GM12873 (cell line): ENCODE measurements around the gene IRX4.

ENCODE experiments used
- CTCF ChIP-seq: IDR thresholded peaks from 2 replicates; pipeline ENCODE4 v1.5.1; 2012; ENCODE audit warnings: low read depth, mild to moderate bottlenecking, moderate library complexity, low read length, control low read depth; ENCODE audit not compliant: insufficient read depth; ENCODE audit errors: missing control alignments

The IRX4 gene

GRCh38 chr5:1911773-1912235 lies 29.1 kb upstream of the IRX4 start:
- no peak for TF ChIP-seq CTCF

GRCh38 chr5:1910861-1911772 lies 28.4 kb upstream of the IRX4 start:
- TF ChIP-seq CTCF, result no peak

DNA sequence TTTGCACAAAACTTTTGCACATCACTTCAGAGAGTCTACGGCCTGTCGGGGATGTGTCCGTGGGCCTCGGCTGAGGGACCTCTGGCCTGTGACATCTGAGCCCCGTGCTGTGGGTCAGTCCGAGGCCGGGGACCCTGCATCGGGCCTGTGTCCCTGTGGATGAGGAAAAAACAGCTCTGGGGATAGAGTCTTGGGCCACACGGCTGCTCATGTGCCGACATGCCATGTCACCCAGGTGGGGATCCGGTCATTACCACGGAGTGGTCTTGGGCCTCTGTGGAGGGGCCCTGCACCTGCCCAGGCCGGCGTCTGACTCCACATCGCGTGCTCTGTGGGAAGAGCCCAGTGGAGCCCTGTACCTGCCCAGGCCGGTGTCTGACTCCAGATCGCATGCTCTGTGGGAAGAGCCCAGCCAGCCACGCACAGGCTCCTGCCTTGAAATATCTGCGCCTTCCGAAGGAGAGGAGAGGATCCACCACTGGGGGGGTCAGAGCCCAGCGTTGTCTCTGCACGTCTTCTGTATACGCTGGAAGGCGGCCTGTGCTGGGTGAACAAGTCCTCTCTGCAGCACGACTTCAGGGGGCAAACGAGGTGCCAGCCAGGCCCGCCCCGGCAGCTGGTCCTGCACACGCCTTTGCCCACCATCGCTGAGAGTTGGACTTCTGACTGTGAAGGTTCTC lies 27.5 kb upstream of the IRX4 start:
- no peak for TF ChIP-seq CTCF

DNA sequence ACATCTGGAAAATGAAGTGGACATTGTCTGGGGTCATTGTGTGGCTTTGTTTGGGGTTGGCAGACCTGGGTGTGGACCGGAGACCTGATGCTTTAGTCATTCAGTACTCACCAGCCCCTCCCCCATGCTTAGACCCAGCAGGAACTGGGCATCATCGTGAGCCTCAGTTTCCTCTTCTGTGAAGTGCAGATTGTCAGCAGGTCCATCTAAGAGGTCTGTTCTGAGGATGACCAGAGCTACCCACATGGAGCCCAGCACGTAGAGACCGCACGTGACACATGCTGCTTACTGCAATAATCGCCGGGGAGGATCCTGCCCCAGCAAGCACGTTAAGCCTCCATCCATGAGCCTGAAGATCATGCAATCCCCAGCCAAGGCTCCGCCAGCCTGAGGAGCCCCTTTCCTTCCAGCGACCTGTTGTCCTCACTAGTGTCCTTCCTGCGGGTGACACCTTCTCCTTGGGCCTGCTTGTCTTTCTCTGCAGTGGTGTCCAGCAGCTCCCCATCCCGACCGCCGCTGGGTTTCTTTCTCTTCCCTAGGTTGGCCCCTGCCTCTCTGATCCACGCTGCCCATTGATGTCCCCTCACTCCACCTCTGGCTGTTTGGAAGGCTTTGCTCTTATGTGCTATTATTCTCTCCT lies 26.7 kb upstream of the IRX4 start:
- no peak for TF ChIP-seq CTCF

DNA sequence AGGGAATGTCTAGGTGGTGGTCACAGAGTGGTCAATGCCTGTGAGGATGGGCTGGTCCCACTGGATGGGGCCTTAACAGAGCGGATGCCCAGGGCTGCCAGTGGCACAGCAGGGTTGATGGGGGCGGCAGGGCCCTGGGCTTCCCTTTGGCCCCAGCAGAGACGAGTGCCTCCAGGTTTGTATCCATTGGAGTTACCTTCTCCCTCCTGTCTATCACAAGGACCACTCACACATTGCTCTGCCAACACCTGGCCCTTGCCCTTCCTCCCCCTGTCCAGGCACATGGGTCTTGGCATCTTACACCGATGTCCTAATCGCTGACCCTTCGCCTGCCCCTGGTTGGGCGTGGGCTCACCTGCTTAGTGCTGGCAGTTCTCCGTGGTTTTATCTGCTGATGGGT lies 26.2 kb upstream of the IRX4 start:
- TF ChIP-seq CTCF, result no peak

- TF ChIP-seq CTCF, result no peak
Measured at GRCh38 chr5:1907616-1908015, 24.9 kb upstream of the IRX4 start.

GRCh38 chr5:1905108-1905507 lies 22.4 kb upstream of the IRX4 start:
- no peak for TF ChIP-seq CTCF
